ENCODE measurements around the gene NKX1-2.

Gene NKX1-2

GRCh38 chr10:124450012-124450782, at the start of gene NKX1-2:
Gene NKX1-2, minus strand, starts transcription at chr10:124450035. Its CDS starts 92 bp downstream, at chr10:124449943.
- TF ChIP-seq CTCF (IDR thresholded peaks at IDR 0.05; ENCODE audit: low read depth, low read length, missing control alignments), result no peak
- H3K4me3 ChIP-seq (replicated peaks; ENCODE audit: low read depth, low read length), result no peak within 1 kb of the TSS
- no peak for DNase-seq (ENCODE audit: extremely low read depth, low read depth)

GRCh38 chr10:124498056-124498455, 48.2 kb upstream of the NKX1-2 start:
- DNase-seq (ENCODE audit: extremely low read depth, low read depth), result no peak
- H3K4me3 ChIP-seq (replicated peaks; ENCODE audit: low read depth, low read length), result no peak overlapping the region
- TF ChIP-seq CTCF (IDR thresholded peaks at IDR 0.05; ENCODE audit: low read depth, low read length, missing control alignments), result no peak

GRCh38 chr10:124497196-124497881, 47.5 kb upstream of the NKX1-2 start:
- no peak for DNase-seq (ENCODE audit: extremely low read depth, low read depth)
- no peak for TF ChIP-seq CTCF (IDR thresholded peaks at IDR 0.05; ENCODE audit: low read depth, low read length, missing control alignments)
- no peak overlapping the region for H3K4me3 ChIP-seq (replicated peaks; ENCODE audit: low read depth, low read length)

- TF ChIP-seq CTCF (IDR thresholded peaks at IDR 0.05; ENCODE audit: low read depth, low read length, missing control alignments), result no peak
- DNase-seq (ENCODE audit: extremely low read depth, low read depth), result no peak
- H3K4me3 ChIP-seq (replicated peaks; ENCODE audit: low read depth, low read length), result no peak overlapping the region
These were observed 46.8 kb upstream of the NKX1-2 start for GRCh38 chr10:124496620-124497019.

GRCh38 chr10:124496150-124496549, 46.3 kb upstream of the NKX1-2 start:
- no peak for TF ChIP-seq CTCF (IDR thresholded peaks at IDR 0.05; ENCODE audit: low read depth, low read length, missing control alignments)
- H3K4me3 ChIP-seq (replicated peaks; ENCODE audit: low read depth, low read length), result no peak overlapping the region
- no peak for DNase-seq (ENCODE audit: extremely low read depth, low read depth)

GRCh38 chr10:124495725-124496124, 45.9 kb upstream of the NKX1-2 start:
- DNase-seq (ENCODE audit: extremely low read depth, low read depth), result no peak
- TF ChIP-seq CTCF (IDR thresholded peaks at IDR 0.05; ENCODE audit: low read depth, low read length, missing control alignments), result no peak

More at GRCh38 chr10:124495725-124496124, 45.9 kb upstream of the NKX1-2 start:
- no peak overlapping the region for H3K4me3 ChIP-seq (replicated peaks; ENCODE audit: low read depth, low read length)
